Mesenteric fat pad (tissue), 1 donor: ENCODE results near the gene TSPAN18. TPM values are rescaled to one million over a fixed set of nuclear protein-coding genes. Genes with fewer than 3 reads are reported as not detected.

Experiments used
- DNase-seq: peaks from one replicate; pipeline ENCODE4 v3.0.0-alpha.2; 2020; ENCODE audit warnings: low spot score
- total RNA-seq: library from RNA; stranded (reverse); fragmentation: NEBNext Ultra II Directional; extraction: Animal tissue kit (Norgen Biotek cat#: 25700); gene quantifications from one replicate; pipeline ENCODE4 v1.2.1, GENCODE V29; 2021
- donor health status: DM: yes; HTN: yes; CAD: no.

TSPAN18 gene
- total RNA-seq, 1 donor from 2014 or later, result 14.2 TPM

- peak; percentile 88 for DNase-seq
Measured at GRCh38 chr11:44775366-44775984, 48.7 kb downstream of the TSPAN18 start.

- peak; percentile 33 for DNase-seq
Measured at GRCh38 chr11:44775985-44776446, 49.3 kb downstream of the TSPAN18 start.

- DNase-seq, result peak; percentile 60
Measured at GRCh38 chr11:44776551-44777208, 49.9 kb downstream of the TSPAN18 start.

DNA sequence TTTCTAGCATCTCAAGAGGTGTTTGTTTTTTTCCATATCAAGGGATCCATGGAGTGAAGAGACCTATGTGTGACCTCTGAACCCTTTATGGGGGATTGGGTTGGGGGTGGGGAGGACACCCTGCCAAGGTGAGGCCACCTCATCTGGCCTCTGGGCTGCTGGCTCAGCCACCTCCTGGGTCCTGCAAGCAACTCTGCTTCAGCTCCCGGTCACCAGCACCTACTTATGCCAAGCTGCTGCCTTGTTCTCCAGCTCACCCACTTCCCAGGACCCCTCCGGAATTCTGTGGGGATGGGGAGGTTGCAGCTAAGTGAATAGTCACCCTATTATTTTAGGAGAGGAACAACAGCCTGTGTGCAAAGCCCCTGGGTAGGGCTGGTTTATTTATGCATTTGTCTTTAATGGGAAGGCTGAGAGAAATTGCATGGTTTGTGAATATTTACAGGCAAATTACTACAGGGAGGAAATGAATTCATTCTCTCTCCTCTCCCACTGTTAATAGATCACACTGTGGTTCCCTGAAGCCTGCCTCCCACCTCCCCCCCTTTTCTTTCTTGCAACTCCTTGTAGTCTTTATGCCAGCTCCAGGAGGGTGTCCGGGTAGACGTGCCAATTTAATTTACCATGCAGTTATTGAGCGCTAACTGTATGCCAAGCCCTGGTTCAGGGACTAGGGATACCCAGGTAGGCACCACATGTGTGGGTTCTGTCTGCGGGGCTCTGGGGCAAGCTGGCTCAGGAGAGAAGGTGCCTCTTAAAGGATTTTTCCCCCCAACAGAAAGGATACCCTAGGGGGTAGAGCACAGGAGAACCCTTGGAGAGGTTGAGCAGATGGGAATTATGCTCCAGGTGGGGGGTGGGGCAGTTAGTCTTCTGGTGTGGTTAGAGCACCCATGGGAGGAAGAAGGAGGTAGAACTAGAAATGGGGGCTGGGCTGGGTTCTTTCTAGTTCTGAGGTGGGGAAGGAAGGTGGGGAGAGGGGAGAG, 50.7 kb downstream of the TSPAN18 start:
- peak; percentile 55 for DNase-seq

DNA sequence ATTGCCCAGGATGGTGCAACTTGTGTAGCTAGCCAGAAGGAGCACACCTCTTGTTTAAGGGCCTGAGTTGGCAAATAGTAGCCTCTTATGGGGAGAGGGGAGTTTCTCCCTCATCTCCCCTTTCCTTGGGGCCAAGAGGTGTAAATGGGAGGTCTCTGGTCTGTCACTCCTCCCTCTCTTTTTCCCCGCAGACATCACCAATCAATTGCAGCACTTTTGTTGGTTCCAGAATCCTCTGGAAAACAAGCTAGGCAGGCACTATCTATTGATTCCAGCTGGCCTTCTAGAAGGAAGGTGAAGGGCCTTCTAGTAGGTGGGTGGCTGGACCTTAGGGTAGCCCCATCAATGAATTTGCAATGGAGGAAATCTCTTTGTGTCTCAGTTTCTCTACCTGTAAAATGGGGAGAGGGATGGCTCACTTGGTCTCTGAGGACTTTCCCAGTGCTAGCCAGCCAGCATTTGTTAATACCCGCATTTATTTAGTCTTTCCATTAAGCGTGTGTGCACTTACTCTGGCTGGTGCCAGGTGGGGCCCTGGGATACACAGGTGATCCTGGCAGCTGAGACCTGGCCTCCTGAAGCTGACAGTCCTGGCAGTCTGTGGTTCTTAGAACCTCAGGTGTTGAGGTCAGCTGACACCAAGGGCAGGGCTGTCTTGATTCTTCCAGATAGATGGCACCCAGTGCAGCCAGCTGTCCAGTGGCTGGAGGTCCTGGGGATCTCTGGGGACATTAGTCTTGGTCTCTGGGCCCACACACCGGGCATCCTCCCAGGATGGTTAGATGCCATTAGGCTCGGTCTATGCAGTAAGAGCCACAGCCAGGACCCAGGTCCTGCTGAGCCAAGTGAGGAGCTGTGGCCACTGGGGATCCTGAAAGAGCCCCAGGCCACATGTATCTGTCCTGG, 51.7 kb downstream of the TSPAN18 start:
- DNase-seq, result peak; percentile 75

- DNase-seq, result peak; percentile 62
Measured at GRCh38 chr11:44779736-44780520, 53.2 kb downstream of the TSPAN18 start.

DNA sequence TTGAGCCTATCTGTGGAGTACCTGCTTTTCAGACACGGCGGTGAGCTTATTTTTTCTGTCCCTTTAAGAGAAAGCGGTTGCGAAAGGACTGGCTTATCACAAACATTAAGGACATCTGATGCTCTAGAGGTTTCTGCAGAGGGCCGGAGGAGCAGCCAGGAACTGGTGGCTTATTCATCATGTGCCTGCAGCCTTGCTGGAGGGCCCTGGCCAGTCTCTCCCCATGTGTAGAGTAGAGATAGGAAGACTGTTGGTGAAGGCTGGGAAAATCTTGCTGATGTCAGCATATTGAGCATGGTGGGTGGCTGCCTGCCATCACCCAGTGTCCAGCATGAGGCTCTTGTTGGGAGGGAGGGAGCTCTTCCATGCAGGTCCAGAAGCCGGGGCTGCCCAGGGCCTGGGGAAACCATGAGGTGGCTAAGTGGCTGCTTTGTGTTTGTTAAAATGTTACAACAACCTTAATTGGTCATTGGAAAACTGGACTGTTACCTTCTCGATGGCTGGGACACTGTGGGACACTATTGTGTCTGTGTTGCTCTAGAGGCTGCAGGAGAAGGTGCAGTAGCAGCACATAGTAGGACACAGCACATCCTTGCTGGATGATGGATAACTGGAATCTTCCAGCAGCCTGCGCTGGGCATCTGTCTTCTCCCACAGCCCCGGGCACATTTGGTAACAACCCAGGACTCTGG, 54.3 kb downstream of the TSPAN18 start:
- peak; percentile 69 for DNase-seq

DNA sequence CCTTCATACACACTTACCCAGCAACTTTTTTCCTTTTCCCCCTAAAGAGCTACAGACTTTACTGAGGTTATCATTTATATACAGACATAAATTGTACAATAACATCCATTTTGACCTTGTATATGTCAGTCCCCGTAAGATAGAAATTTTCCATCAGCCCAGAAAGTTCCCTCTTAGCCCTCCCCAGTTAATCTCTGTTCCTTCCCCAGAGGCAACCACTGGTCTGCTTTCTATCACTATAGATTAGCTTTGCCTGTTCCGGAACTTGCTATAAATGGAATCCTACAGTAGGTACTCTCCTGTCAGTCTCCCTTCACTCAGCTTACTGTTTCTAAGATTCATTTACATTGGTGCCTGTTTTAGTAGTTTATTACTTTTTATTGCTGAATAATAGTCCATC, 54.9 kb downstream of the TSPAN18 start:
- DNase-seq, result no peak

DNA sequence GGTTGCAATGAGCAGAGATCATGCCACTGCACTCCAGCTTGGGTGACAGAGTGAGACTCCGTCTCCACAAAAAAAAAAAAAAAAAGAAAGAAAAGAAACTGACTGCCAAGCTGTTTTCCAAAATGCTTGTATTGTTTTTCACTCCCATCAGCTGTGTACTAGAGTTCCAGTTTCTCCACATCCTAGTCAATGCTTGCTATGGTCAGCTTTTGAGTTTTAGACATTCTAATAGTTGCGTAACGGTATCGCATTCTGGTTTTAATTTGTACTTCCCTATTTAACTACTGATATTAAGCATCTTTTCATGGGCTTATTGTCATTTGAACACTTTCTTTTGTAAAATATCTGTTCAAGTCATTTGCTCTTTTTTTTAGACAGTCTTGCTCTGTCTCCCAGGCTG, 55.7 kb downstream of the TSPAN18 start:
- DNase-seq, result no peak

- DNase-seq, result no peak
Measured at GRCh38 chr11:44784436-44784760, 57.6 kb downstream of the TSPAN18 start.

DNA sequence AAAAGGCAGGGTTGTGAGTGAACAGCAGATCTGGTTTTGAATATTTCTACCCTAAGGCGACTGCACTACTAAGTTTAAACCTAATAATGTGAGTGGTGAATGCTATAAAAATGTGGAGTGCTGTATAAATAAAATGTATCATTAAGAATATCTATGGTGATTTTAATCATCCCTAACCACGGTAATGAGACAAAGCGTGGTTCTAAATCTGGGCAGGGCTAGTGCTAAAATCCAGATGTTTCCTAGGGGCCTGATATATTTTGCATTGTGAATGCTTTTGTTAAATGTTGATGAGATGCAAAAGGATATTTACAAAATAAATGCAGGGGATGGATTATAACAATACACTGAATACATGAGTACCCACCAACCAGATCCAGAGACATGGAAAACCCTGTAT, 58.1 kb downstream of the TSPAN18 start:
- DNase-seq, result no peak

DNA sequence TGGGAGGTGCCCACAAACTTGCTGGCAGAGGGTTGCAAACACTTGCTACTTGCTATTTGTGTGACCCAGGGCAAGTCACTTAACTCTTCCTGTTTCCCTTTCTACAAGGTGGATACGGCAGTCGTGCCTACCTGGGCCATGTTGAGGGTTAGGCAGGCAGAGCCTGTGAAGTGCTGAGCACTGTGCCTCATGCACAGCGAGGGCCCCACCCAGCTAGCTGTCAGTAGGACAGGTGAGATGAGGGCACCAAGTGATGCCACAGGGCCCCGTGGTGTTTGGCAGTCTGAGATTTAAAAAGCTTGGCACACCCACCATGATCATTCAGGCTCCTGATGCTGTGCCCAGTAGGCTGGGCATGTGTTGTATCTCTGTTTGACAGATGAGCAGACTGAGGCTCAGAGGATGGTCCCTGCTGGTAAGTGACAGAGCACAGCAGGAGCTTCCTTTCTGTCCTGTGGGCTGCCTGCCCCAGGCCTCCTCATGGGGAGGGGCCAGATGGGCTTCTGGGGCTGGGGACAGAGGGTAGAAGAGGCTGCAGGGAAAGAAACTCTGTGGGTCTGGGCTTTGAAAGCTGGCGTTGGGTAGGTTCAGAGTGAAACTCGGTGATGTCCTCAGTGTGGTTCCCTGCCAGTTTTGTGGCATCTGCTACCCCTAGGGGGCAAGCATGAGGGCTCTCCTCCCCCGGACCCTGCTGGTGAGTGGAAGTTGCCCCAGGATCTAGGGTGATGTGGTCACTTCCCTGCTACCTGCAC, 59.3 kb downstream of the TSPAN18 start:
- DNase-seq, result no peak

DNA sequence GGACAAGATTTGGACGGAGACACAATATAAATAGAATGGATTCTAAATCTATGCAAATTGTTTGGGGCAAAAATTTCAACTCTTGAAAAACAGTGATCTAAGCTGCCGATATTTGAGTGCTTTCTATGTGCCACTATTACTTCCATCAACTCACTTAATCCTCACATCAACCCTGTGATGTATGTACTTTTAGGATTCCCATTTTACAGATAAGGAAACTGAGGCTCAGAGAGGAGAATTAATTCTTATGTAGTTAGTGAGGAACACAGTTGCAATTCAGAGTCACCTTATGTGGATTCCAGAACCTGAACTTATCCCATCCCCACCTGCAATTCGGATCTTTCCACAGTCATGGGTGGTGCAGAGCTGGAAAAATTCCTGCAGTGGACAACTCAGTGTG, 60.3 kb downstream of the TSPAN18 start:
- DNase-seq, result no peak

- no peak for DNase-seq
Measured at GRCh38 chr11:44787981-44788380, 61.2 kb downstream of the TSPAN18 start.

DNA sequence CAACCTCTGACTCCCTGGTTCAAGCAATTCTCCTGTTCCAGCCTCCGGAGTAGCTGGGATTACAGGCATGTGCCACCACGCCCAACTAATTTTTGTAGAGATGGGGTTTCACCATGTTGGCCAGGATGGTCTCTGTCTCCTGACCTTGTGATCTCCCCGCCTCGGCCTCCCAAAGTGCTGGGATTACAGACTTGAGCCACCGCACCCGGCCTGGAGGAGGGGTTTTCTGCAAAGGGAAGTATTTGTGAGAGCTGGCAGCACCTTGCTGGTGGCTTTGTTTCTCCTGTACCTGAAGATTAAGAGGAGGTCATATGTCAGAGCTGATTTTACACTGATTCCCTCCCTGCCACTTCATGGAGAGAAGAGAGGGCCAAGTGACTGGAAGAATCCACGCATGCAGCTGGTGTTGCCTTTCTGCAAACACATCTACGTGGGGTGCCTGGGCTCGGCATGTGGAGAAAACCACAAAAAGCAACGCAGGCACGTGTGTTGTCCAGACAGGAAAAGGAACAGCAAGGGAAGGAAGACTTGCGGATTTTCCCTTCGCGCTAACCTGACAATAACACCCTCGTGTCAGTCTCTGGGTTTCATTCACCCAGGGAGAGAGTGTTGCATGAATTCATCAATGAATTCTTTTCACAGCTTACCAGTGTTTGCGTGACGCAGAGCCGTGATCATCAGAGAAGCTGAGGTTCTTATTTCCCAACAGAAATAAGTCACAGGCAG, 61.9 kb downstream of the TSPAN18 start:
- DNase-seq, result no peak

GRCh38 chr11:44789496-44789895, 62.7 kb downstream of the TSPAN18 start:
- no peak for DNase-seq

GRCh38 chr11:44790211-44790610, 63.4 kb downstream of the TSPAN18 start:
- no peak for DNase-seq

DNA sequence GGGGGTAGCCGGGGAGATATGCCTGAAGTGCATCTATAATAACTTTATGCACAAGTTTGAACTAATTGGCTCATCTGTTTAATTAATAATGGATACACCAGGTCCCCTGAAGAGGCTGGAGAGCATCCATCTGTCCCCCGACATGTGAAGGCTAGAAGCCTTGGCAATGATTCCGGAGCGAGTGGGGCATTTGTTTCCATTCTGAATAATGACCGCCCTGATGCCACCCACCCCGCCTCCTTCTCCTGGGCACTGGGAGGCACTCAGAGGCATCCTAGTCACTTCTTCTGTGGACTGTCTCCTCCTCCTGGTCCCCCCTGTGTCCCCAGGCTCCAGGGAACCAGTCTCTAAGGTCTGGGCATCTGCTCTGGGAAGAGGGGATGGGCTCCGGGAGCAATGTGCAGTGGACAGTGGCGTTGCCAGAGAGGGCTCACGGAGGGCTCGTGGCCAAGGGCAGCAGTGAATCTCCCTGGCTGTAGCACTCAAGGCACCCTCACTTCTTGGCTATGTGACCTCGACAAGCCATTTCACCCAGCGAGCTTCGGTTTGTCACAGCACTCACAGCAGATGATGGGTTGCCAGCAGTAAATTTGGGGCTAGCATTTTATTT, 64.7 kb downstream of the TSPAN18 start:
- no peak for DNase-seq
